Liver (tissue), 9 donors: ENCODE measurements around the gene OR6C4. TPM values are rescaled to one million over a fixed set of nuclear protein-coding genes. Genes with fewer than 3 reads are reported as not detected.

Experiments
- DNase-seq: peaks from one replicate; pipeline ENCODE4 v3.0.0-alpha.2; 2017; ENCODE audit warnings: low spot score
- H3K27ac ChIP-seq, 2 donors: one replicate each; pipeline ENCODE4 v1.7.0; 2013; ENCODE audit warnings: inconsistent platforms in 2 of 2, low read length in 2 of 2, control low read depth in 1 of 2, low read depth in 1 of 2, mild to moderate bottlenecking in 1 of 2
- H3K27me3 ChIP-seq, 4 donors: one replicate each; pipeline versions ENCODE4 v1.6.1 to v1.7.0; 2013; ENCODE audit warnings: low read length in 3 of 4, inconsistent platforms in 1 of 4, mild to moderate bottlenecking in 1 of 4, moderate library complexity in 1 of 4; ENCODE audit not compliant: control insufficient read depth in 4 of 4, insufficient read depth in 4 of 4
- H3K36me3 ChIP-seq, 4 donors: one replicate each; pipeline versions ENCODE4 v1.6.1 to v1.7.0; 2013; ENCODE audit warnings: low read length in 3 of 4, mild to moderate bottlenecking in 3 of 4, low read depth in 1 of 4, moderate library complexity in 1 of 4; ENCODE audit not compliant: control insufficient read depth in 4 of 4, insufficient read depth in 3 of 4
- H3K4me1 ChIP-seq, 4 donors: one replicate each; pipeline versions ENCODE4 v1.6.1 to v1.7.0; 2013; ENCODE audit warnings: low read length in 3 of 4, mild to moderate bottlenecking in 3 of 4, moderate library complexity in 1 of 4; ENCODE audit not compliant: control insufficient read depth in 4 of 4, insufficient read depth in 4 of 4
- H3K4me3 ChIP-seq, 3 donors: one replicate each; pipeline versions ENCODE4 v1.6.1 to v1.7.0; 2013; ENCODE audit warnings: low read length in 3 of 3, control low read depth in 1 of 3, low read depth in 1 of 3, mild to moderate bottlenecking in 1 of 3
- H3K9ac ChIP-seq, 2 donors: one replicate each; pipeline ENCODE4 v1.7.0; 2013; ENCODE audit warnings: low read length in 2 of 2, mild to moderate bottlenecking in 2 of 2, moderate library complexity in 2 of 2, control low read depth in 1 of 2, low read depth in 1 of 2
- H3K9me3 ChIP-seq, 4 donors: one replicate each; pipeline versions ENCODE4 v1.6.1 to v1.7.0; 2013; ENCODE audit warnings: low read length in 3 of 4; ENCODE audit not compliant: control insufficient read depth in 4 of 4
- EGR1 ChIP-seq, 2 donors: IDR thresholded peaks; 2 replicates each; pipeline ENCODE4 v1.6.1; 2016 to 2018; ENCODE audit warnings: antibody characterized with exemption in 2 of 2, low read depth in 2 of 2
- FOXA1 ChIP-seq: IDR thresholded peaks from 2 replicates; pipeline ENCODE4 v1.6.1; 2016; ENCODE audit warnings: antibody characterized with exemption
- FOXA2 ChIP-seq: IDR thresholded peaks from 2 replicates; pipeline ENCODE4 v1.6.1; 2016; ENCODE audit warnings: antibody characterized with exemption
- GABPA ChIP-seq, 2 donors: IDR thresholded peaks in 1 of 2; conservative IDR thresholded peaks in 1 of 2; 2 replicates each; pipeline ENCODE4 v1.6.1; 2016; ENCODE audit warnings: antibody characterized with exemption in 2 of 2, mild to moderate bottlenecking in 1 of 2, moderate library complexity in 1 of 2
- HNF4A ChIP-seq, 2 donors: conservative IDR thresholded peaks; 2 replicates each; pipeline ENCODE4 v1.6.1; 2016; ENCODE audit warnings: antibody characterized with exemption in 2 of 2, mild to moderate bottlenecking in 2 of 2
- HNF4G ChIP-seq: IDR thresholded peaks from 2 replicates; pipeline ENCODE4 v1.6.1; 2016; ENCODE audit warnings: antibody characterized with exemption
- JUND ChIP-seq, 2 donors: IDR thresholded peaks; 2 replicates each; pipeline ENCODE4 v1.6.1; 2016; ENCODE audit warnings: antibody characterized with exemption in 2 of 2
- MAX ChIP-seq: IDR thresholded peaks from 2 replicates; pipeline ENCODE4 v1.6.1; 2016; ENCODE audit warnings: antibody characterized with exemption
- NR2F2 ChIP-seq: IDR thresholded peaks from 2 replicates; pipeline ENCODE4 v1.6.1; 2016; ENCODE audit warnings: antibody characterized with exemption
- RAD21 ChIP-seq, 2 donors: IDR thresholded peaks; 2 replicates each; pipeline ENCODE4 v1.6.1; 2016; ENCODE audit warnings: antibody characterized with exemption in 2 of 2, mild to moderate bottlenecking in 2 of 2
- REST ChIP-seq: IDR thresholded peaks from 2 replicates; pipeline ENCODE4 v1.6.1; 2016; ENCODE audit warnings: antibody characterized with exemption, mild to moderate bottlenecking
- RXRA ChIP-seq, 2 donors: IDR thresholded peaks; 2 replicates each; pipeline ENCODE4 v1.6.1; 2017 to 2018; ENCODE audit warnings: antibody characterized with exemption in 2 of 2, mild to moderate bottlenecking in 1 of 2
- SP1 ChIP-seq: IDR thresholded peaks from 2 replicates; pipeline ENCODE4 v1.6.1; 2018; ENCODE audit warnings: antibody characterized with exemption, mild to moderate bottlenecking
- TAF1 ChIP-seq: conservative IDR thresholded peaks from 2 replicates; pipeline ENCODE4 v1.6.1; 2016; ENCODE audit warnings: antibody characterized with exemption, mild to moderate bottlenecking
- YY1 ChIP-seq: IDR thresholded peaks from 2 replicates; pipeline ENCODE4 v1.6.1; 2016; ENCODE audit warnings: antibody characterized with exemption, mild to moderate bottlenecking
- WGBS: extraction: QIAGEN DNeasy Blood & Tissue Kit; methylation state at CpG from one replicate; pipeline ENCODE4 v1.1.7; 2013; 5-methylcytosine and 5-hydroxymethylcytosine counted together
- polyA plus RNA-seq, 2 donors: library from polyadenylated mRNA; stranded (reverse) in 1 of 2; unstranded in 1 of 2; fragments of 200-250 nt in 1 of 2; fragments of >200 nt in 1 of 2; fragmentation: Nextera tagmentation in 1 of 2; extraction: Ambion mirVana in 1 of 2; gene quantifications; one replicate each; pipeline versions ENCODE4 v1.2.1 to v1.2.3, GENCODE V29; 2013 to 2015
- total RNA-seq, 2 donors: library from RNA; depleted of rRNA; stranded (reverse); fragments of >200 nt; gene quantifications; one replicate each; pipeline ENCODE4 v1.2.3, GENCODE V29; 2014
- TF ChIP-seq, protein P1 (sequence below): IDR thresholded peaks from 2 replicates; pipeline ENCODE4 v1.6.1; 2016; ENCODE audit warnings: antibody characterized with exemption
- TF ChIP-seq, protein P2 (sequence below): IDR thresholded peaks from 2 replicates; pipeline ENCODE4 v1.6.1; 2016; ENCODE audit warnings: antibody characterized with exemption
- TF ChIP-seq, protein P3 (sequence below): fragments of 150-350 bp; IDR thresholded peaks from 2 replicates; pipeline ENCODE4 v1.5.1; 2017; ENCODE audit warnings: improper control_type of control experiment, low read depth, low read length; ENCODE audit not compliant: missing input control
- donor health status: healthy.
- donor health status: healthy.
- donor health status: healthy.
- donor health status: healthy.
- donor health status: healthy.

Gene OR6C4
- not detected for total RNA-seq
- polyA plus RNA-seq: not detected

GRCh38 chr12:55549302-55549701, at the start of gene OR6C4:
OR6C4 (plus strand) TSS chr12:55549602; CDS start chr12:55551227, 1,625 bp downstream.
- Histone ChIP-seq H3K9me3 (no peaks in the 10 kb centered on the region), H3K9ac (no peak within 1 kb of the TSS), H3K4me1 (no peaks in the 10 kb centered on the region), H3K4me3 (no peak within 1 kb of the TSS), H3K27ac (no peak within 1 kb of the TSS), H3K27me3 (no peaks in the 10 kb centered on the region), H3K36me3 (no peaks in the 10 kb centered on the region)
- 30% methylated on average over 2 of the region's 2 CpGs for WGBS
- no peak for TF ChIP-seq RXRA (IDR thresholded peaks at IDR 0.05)
- no peak for TF ChIP-seq TAF1
- no peak for TF ChIP-seq HNF4G
- TF ChIP-seq, protein P1, sequence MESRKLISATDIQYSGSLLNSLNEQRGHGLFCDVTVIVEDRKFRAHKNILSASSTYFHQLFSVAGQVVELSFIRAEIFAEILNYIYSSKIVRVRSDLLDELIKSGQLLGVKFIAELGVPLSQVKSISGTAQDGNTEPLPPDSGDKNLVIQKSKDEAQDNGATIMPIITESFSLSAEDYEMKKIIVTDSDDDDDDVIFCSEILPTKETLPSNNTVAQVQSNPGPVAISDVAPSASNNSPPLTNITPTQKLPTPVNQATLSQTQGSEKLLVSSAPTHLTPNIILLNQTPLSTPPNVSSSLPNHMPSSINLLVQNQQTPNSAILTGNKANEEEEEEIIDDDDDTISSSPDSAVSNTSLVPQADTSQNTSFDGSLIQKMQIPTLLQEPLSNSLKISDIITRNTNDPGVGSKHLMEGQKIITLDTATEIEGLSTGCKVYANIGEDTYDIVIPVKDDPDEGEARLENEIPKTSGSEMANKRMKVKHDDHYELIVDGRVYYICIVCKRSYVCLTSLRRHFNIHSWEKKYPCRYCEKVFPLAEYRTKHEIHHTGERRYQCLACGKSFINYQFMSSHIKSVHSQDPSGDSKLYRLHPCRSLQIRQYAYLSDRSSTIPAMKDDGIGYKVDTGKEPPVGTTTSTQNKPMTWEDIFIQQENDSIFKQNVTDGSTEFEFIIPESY: no peak
- no peak for TF ChIP-seq NR2F2
- no peak for TF ChIP-seq YY1
- TF ChIP-seq REST: no peak
- TF ChIP-seq MAX: no peak
- TF ChIP-seq GABPA (IDR thresholded peaks at IDR 0.05 in 1 of 2, conservative IDR thresholded peaks at IDR 0.05 in 1 of 2): no peak
- no peak for TF ChIP-seq JUND (IDR thresholded peaks at IDR 0.05)
- TF ChIP-seq EGR1 (IDR thresholded peaks at IDR 0.05; ENCODE audit: low read depth in 2 of 2): no peak
- no peak for TF ChIP-seq FOXA2
- no peak for TF ChIP-seq HNF4A (conservative IDR thresholded peaks at IDR 0.05)
- TF ChIP-seq SP1: no peak
- no peak for TF ChIP-seq FOXA1
- TF ChIP-seq, protein P2, sequence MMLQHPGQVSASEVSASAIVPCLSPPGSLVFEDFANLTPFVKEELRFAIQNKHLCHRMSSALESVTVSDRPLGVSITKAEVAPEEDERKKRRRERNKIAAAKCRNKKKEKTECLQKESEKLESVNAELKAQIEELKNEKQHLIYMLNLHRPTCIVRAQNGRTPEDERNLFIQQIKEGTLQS: no peak
- TF ChIP-seq RAD21 (IDR thresholded peaks at IDR 0.05): no peak
- TF ChIP-seq, protein P3, sequence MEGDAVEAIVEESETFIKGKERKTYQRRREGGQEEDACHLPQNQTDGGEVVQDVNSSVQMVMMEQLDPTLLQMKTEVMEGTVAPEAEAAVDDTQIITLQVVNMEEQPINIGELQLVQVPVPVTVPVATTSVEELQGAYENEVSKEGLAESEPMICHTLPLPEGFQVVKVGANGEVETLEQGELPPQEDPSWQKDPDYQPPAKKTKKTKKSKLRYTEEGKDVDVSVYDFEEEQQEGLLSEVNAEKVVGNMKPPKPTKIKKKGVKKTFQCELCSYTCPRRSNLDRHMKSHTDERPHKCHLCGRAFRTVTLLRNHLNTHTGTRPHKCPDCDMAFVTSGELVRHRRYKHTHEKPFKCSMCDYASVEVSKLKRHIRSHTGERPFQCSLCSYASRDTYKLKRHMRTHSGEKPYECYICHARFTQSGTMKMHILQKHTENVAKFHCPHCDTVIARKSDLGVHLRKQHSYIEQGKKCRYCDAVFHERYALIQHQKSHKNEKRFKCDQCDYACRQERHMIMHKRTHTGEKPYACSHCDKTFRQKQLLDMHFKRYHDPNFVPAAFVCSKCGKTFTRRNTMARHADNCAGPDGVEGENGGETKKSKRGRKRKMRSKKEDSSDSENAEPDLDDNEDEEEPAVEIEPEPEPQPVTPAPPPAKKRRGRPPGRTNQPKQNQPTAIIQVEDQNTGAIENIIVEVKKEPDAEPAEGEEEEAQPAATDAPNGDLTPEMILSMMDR: no peak
- DNase-seq: no peak
